SK-N-SH (cell line): ENCODE measurements around the gene CRIM1. TPM values are rescaled to one million over a fixed set of nuclear protein-coding genes. Genes with fewer than 3 reads are reported as not detected.

Experiments
- ELF1 ChIP-seq: IDR thresholded peaks from 2 replicates; pipeline ENCODE4 v1.4.0; 2012
- GATA2 ChIP-seq: sonication (generic); formaldehyde crosslinking; IDR thresholded peaks from 2 replicates; pipeline ENCODE4 v1.5.0; 2020; ENCODE audit warnings: mild to moderate bottlenecking, missing genetic modification reagents
- MEF2A ChIP-seq: IDR thresholded peaks from 2 replicates; pipeline ENCODE4 v1.4.0; 2012; ENCODE audit warnings: low read depth, borderline replicate concordance
- MXI1 ChIP-seq: IDR thresholded peaks from 2 replicates; pipeline ENCODE4 v1.6.1; 2012; ENCODE audit warnings: mild to moderate bottlenecking, low read depth, low read length, improper control_type of control experiment
- NRF1 ChIP-seq: IDR thresholded peaks from 2 replicates; pipeline ENCODE4 v1.6.1; 2012; ENCODE audit warnings: low read depth, mild to moderate bottlenecking, low read length
- RAD21 ChIP-seq: IDR thresholded peaks from 2 replicates; pipeline ENCODE4 v1.6.1; 2012; ENCODE audit warnings: mild to moderate bottlenecking, low read length
- RXRA ChIP-seq: IDR thresholded peaks from 2 replicates; pipeline ENCODE4 v1.4.0; 2012; ENCODE audit warnings: low read depth, mild to moderate bottlenecking, borderline replicate concordance
- SIN3A ChIP-seq: IDR thresholded peaks from 2 replicates; pipeline ENCODE4 v1.6.1; 2012; ENCODE audit warnings: low read depth, mild to moderate bottlenecking, low read length, moderate library complexity, borderline replicate concordance
- SMC3 ChIP-seq: IDR thresholded peaks from 2 replicates; pipeline ENCODE4 v1.6.1; 2012; ENCODE audit warnings: low read depth, low read length, improper control_type of control experiment
- TAF1 ChIP-seq: IDR thresholded peaks from 2 replicates; pipeline ENCODE4 v1.6.1; 2012; ENCODE audit warnings: low read depth, mild to moderate bottlenecking, low read length, moderate library complexity, borderline replicate concordance
- TCF12 ChIP-seq: IDR thresholded peaks from 2 replicates; pipeline ENCODE4 v1.4.0; 2012
- polyA plus RNA-seq, 3 experiments: library from polyadenylated mRNA; depleted of rRNA; stranded (reverse); fragments of >200 nt; gene quantifications; 2 replicates each; pipeline ENCODE4 v1.2.3, GENCODE V29; 2012
- TF ChIP-seq, protein P1 (sequence below): IDR thresholded peaks from 2 replicates; pipeline ENCODE4 v1.4.0; 2012; ENCODE audit warnings: low read depth, borderline replicate concordance
- TF ChIP-seq, protein P2 (sequence below): fragments of 200-600 bp; sonication (generic); IDR thresholded peaks from 2 replicates; pipeline ENCODE4 v1.6.1; 2017; ENCODE audit warnings: antibody characterized with exemption, mild to moderate bottlenecking, moderate library complexity
- TF ChIP-seq, protein P3 (sequence below): fragments of 150-350 bp; IDR thresholded peaks from 2 replicates; pipeline ENCODE4 v1.6.1; 2016; ENCODE audit warnings: mild to moderate bottlenecking, low read depth, low read length
- TF ChIP-seq, protein P4 (sequence below): IDR thresholded peaks from 2 replicates; pipeline ENCODE4 v1.6.1; 2012; ENCODE audit warnings: mild to moderate bottlenecking, low read depth, low read length, moderate library complexity
- TF ChIP-seq, protein P5 (sequence below): IDR thresholded peaks from 2 replicates; pipeline ENCODE4; 2012

The CRIM1 gene
- polyA plus RNA-seq, 1 of the 3 experiments (the other 2 are of a cell fraction): 244 TPM

DNA sequence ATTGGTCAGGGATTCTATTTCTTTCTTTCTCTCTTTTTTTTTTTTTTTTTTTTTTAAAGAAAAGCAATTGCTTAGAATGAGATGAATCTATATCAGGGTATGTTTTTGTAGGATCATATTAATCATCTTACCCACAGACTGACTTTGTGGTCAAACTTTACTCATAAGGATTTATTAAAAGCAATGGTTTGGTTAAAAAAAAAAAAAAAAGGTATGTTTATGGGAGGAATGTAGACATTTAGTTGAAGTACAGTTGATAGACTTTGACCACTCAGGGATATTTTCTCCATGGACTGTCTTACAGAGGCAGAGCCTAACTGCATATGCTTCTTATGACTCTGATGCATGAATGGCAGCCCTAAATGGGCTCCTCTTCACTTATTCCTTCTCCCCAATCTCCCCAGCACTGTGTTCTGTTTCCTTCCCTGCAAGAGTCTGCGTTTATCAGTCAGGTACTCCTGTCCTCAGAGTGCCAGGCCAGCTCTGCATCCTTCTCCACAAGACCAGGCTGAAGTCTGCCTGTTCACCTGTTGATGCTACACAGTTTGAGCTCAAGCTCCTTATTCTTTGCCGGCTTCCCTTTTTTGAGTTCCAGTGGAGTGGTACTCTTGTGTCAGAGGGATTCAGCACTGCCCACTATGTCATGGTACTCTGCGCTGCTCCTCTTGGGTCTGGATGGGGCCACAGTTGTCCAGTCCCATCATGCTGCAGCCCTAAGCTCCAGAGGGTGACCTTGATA, 24.3 kb downstream of the CRIM1 start (continued):
- TF ChIP-seq, protein P1, sequence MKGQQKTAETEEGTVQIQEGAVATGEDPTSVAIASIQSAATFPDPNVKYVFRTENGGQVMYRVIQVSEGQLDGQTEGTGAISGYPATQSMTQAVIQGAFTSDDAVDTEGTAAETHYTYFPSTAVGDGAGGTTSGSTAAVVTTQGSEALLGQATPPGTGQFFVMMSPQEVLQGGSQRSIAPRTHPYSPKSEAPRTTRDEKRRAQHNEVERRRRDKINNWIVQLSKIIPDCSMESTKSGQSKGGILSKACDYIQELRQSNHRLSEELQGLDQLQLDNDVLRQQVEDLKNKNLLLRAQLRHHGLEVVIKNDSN: no peak
- TF ChIP-seq MEF2A (peak; percentile 77), SIN3A (no peak), MXI1 (no peak), GATA2 (no peak), TAF1 (no peak), SMC3 (no peak), RAD21 (no peak), ELF1 (no peak), RXRA (peak; percentile 35; the same call in 1 of the 2 replicates), TCF12 (peak; percentile 72), NRF1 (no peak)
- TF ChIP-seq, protein P2, sequence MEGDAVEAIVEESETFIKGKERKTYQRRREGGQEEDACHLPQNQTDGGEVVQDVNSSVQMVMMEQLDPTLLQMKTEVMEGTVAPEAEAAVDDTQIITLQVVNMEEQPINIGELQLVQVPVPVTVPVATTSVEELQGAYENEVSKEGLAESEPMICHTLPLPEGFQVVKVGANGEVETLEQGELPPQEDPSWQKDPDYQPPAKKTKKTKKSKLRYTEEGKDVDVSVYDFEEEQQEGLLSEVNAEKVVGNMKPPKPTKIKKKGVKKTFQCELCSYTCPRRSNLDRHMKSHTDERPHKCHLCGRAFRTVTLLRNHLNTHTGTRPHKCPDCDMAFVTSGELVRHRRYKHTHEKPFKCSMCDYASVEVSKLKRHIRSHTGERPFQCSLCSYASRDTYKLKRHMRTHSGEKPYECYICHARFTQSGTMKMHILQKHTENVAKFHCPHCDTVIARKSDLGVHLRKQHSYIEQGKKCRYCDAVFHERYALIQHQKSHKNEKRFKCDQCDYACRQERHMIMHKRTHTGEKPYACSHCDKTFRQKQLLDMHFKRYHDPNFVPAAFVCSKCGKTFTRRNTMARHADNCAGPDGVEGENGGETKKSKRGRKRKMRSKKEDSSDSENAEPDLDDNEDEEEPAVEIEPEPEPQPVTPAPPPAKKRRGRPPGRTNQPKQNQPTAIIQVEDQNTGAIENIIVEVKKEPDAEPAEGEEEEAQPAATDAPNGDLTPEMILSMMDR: no peak
- TF ChIP-seq, protein P3, sequence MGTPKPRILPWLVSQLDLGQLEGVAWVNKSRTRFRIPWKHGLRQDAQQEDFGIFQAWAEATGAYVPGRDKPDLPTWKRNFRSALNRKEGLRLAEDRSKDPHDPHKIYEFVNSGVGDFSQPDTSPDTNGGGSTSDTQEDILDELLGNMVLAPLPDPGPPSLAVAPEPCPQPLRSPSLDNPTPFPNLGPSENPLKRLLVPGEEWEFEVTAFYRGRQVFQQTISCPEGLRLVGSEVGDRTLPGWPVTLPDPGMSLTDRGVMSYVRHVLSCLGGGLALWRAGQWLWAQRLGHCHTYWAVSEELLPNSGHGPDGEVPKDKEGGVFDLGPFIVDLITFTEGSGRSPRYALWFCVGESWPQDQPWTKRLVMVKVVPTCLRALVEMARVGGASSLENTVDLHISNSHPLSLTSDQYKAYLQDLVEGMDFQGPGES: no peak
- TF ChIP-seq, protein P4, sequence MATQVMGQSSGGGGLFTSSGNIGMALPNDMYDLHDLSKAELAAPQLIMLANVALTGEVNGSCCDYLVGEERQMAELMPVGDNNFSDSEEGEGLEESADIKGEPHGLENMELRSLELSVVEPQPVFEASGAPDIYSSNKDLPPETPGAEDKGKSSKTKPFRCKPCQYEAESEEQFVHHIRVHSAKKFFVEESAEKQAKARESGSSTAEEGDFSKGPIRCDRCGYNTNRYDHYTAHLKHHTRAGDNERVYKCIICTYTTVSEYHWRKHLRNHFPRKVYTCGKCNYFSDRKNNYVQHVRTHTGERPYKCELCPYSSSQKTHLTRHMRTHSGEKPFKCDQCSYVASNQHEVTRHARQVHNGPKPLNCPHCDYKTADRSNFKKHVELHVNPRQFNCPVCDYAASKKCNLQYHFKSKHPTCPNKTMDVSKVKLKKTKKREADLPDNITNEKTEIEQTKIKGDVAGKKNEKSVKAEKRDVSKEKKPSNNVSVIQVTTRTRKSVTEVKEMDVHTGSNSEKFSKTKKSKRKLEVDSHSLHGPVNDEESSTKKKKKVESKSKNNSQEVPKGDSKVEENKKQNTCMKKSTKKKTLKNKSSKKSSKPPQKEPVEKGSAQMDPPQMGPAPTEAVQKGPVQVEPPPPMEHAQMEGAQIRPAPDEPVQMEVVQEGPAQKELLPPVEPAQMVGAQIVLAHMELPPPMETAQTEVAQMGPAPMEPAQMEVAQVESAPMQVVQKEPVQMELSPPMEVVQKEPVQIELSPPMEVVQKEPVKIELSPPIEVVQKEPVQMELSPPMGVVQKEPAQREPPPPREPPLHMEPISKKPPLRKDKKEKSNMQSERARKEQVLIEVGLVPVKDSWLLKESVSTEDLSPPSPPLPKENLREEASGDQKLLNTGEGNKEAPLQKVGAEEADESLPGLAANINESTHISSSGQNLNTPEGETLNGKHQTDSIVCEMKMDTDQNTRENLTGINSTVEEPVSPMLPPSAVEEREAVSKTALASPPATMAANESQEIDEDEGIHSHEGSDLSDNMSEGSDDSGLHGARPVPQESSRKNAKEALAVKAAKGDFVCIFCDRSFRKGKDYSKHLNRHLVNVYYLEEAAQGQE: no peak
- TF ChIP-seq, protein P5, sequence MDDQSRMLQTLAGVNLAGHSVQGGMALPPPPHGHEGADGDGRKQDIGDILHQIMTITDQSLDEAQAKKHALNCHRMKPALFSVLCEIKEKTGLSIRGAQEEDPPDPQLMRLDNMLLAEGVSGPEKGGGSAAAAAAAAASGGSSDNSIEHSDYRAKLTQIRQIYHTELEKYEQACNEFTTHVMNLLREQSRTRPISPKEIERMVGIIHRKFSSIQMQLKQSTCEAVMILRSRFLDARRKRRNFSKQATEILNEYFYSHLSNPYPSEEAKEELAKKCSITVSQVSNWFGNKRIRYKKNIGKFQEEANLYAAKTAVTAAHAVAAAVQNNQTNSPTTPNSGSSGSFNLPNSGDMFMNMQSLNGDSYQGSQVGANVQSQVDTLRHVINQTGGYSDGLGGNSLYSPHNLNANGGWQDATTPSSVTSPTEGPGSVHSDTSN: peak; percentile 84; the same call in 1 of the 2 replicates
